Esophagus muscularis mucosa (tissue), 4 donors: ENCODE results near the gene ATF3. TPM values are rescaled to one million over a fixed set of nuclear protein-coding genes. Genes with fewer than 3 reads are reported as not detected.

ENCODE experiments used
- DNase-seq: peaks from one replicate; pipeline ENCODE4 v3.0.0-alpha.2; 2017; ENCODE audit errors: extremely low spot score
- H3K27ac ChIP-seq, 4 donors: fragments of 200-600 bp; sonication (generic); replicated peaks in 1 of 4; 1 replicate in 3 of 4; 2 replicates in 1 of 4; pipeline ENCODE4 v1.5.1; 2016 to 2019; ENCODE audit warnings: mild to moderate bottlenecking in 1 of 4
- H3K27me3 ChIP-seq, 4 donors: fragments of 200-600 bp; sonication (generic); one replicate each; pipeline versions ENCODE4 v1.5.1 to v1.6.0; 2016 to 2019
- H3K36me3 ChIP-seq, 4 donors: fragments of 200-600 bp; sonication (generic); one replicate each; pipeline ENCODE4 v1.5.1; 2016 to 2019
- H3K4me1 ChIP-seq, 4 donors: fragments of 200-600 bp; sonication (generic); one replicate each; pipeline ENCODE4 v1.5.1; 2016 to 2019
- H3K4me3 ChIP-seq, 4 donors: fragments of 200-600 bp; sonication (generic); 1 replicate in 2 of 4; 2 replicates in 2 of 4; pipeline ENCODE4 v1.5.1; 2016 to 2019; ENCODE audit warnings: mild to moderate bottlenecking in 4 of 4, moderate library complexity in 1 of 4
- H3K9me3 ChIP-seq, 4 donors: fragments of 200-600 bp; sonication (generic); 1 replicate in 3 of 4; 2 replicates in 1 of 4; pipeline ENCODE4 v1.5.1; 2016 to 2019
- CTCF ChIP-seq, 3 experiments: fragments of 200-600 bp in 2 of 3; fragments of 450-650 bp in 1 of 3; sonication (generic) in 2 of 3; IDR thresholded peaks; one replicate each; pipeline ENCODE4 v1.5.1; 2017 to 2019; ENCODE audit warnings: antibody characterized with exemption in 3 of 3, mild to moderate bottlenecking in 2 of 3, moderate library complexity in 1 of 3
- EP300 ChIP-seq: sonication (generic); formaldehyde crosslinking; IDR thresholded peaks from one replicate; pipeline ENCODE4 v1.6.1; 2017; ENCODE audit warnings: antibody characterized with exemption
- POLR2A ChIP-seq: fragments of 450-650 bp; IDR thresholded peaks from one replicate; pipeline ENCODE4 v1.6.1; 2017; ENCODE audit warnings: antibody characterized with exemption, moderate library complexity, mild to moderate bottlenecking, low read depth
- POLR2AphosphoS5 ChIP-seq, 2 donors: sonication (generic); formaldehyde crosslinking; IDR thresholded peaks; one replicate each; pipeline ENCODE4 v1.6.1; 2017; ENCODE audit warnings: antibody characterized with exemption in 2 of 2
- WGBS: methylation state at CpG from one replicate; pipeline ENCODE4 v1.1.5; 2018; 5-methylcytosine and 5-hydroxymethylcytosine counted together
- intact Hi-C: fragments of 100-400 bp; cut with DNase I; formaldehyde crosslinking; loops from one replicate; pipeline ENCODE4 v1.15.1; 2023
- total RNA-seq, 4 donors: library from RNA; depleted of rRNA; stranded (reverse); fragments of >200 nt; gene quantifications; one replicate each; pipeline versions ENCODE4 v1.1.0 to v1.2.1, GENCODE V29; 2016

ATF3 gene
- total RNA-seq, 4 donors from 2014 or later: 2.9 to 29.7 (median 3.7) TPM

GRCh38 chr1:212640223-212640878 lies 31.8 kb downstream of the ATF3 start:
- no peak for DNase-seq
- H3K4me1 ChIP-seq: peaks cover 20 to 33% (median 25%) of the 10 kb centered on the region in 4 donors
- H3K27ac ChIP-seq: no peak overlapping the region
- whole genome bisulfite sequencing: 97% methylated on average over 3 of the region's 3 CpGs
- peaks cover 0 to 6% (median 2%) of the 10 kb centered on the region in 4 donors for H3K9me3 ChIP-seq
- no peaks in the 10 kb centered on the region for H3K36me3 ChIP-seq
- no peaks in the 10 kb centered on the region for H3K27me3 ChIP-seq
- intact Hi-C loops: no loop called here
- TF ChIP-seq POLR2AphosphoS5 (IDR thresholded peaks at IDR 0.05) (no peak), POLR2A (no peak), CTCF (IDR thresholded peaks at IDR 0.05) (no peak), EP300 (no peak)
- H3K4me3 ChIP-seq: no peak overlapping the region

GRCh38 chr1:212641956-212642355 lies 33.4 kb downstream of the ATF3 start:
- 56% methylated on average over 1 of the region's 1 CpG for WGBS
- no peak overlapping the region for H3K27ac ChIP-seq
- intact Hi-C loops: no loop called here
- H3K36me3 ChIP-seq: no peaks in the 10 kb centered on the region
- H3K9me3 ChIP-seq: peaks cover 0 to 6% (median 2%) of the 10 kb centered on the region in 4 donors
- no peak for TF ChIP-seq CTCF (IDR thresholded peaks at IDR 0.05)
- H3K27me3 ChIP-seq: no peaks in the 10 kb centered on the region
- DNase-seq: no peak
- H3K4me3 ChIP-seq: no peak overlapping the region
- peaks cover 3 to 17% (median 12%) of the 10 kb centered on the region in 4 donors for H3K4me1 ChIP-seq

GRCh38 chr1:212643877-212644276 lies 35.3 kb downstream of the ATF3 start:
- Histone ChIP-seq H3K27ac (no peak overlapping the region), H3K4me1 (peaks cover 0 to 5% (median 2%) of the 10 kb centered on the region in 4 donors), H3K36me3 (no peaks in the 10 kb centered on the region), H3K27me3 (no peaks in the 10 kb centered on the region), H3K4me3 (no peak overlapping the region), H3K9me3 (peaks cover 0 to 6% (median 2%) of the 10 kb centered on the region in 4 donors)
- intact Hi-C loops: no loop called here
- DNase-seq: no peak
- TF ChIP-seq CTCF (IDR thresholded peaks at IDR 0.05) (no peak), EP300 (no peak)
- 80% methylated on average over 1 of the region's 2 CpGs for WGBS

- Histone ChIP-seq H3K27ac (no peak overlapping the region), H3K27me3 (no peaks in the 10 kb centered on the region), H3K36me3 (no peaks in the 10 kb centered on the region), H3K4me1 (no peaks in the 10 kb centered on the region), H3K4me3 (no peak overlapping the region), H3K9me3 (peaks cover 0 to 6% (median 2%) of the 10 kb centered on the region in 4 donors)
- no peak for DNase-seq
- intact Hi-C loops: no loop called here
- WGBS: 91% methylated on average over 6 of the region's 6 CpGs
- TF ChIP-seq POLR2A (no peak), EP300 (no peak), POLR2AphosphoS5 (IDR thresholded peaks at IDR 0.05) (no peak), CTCF (IDR thresholded peaks at IDR 0.05) (no peak)
These were observed 36.4 kb downstream of the ATF3 start for GRCh38 chr1:212644866-212645545.
